Esophagus muscularis mucosa (tissue), 4 donors: Measurements from ENCODE around the gene SLC2A1. TPM values are rescaled to one million over a fixed set of nuclear protein-coding genes. Genes with fewer than 3 reads are reported as not detected.

Experiments
- DNase-seq: peaks from one replicate; pipeline ENCODE4 v3.0.0-alpha.2; 2017; ENCODE audit errors: extremely low spot score
- H3K27ac ChIP-seq, 4 donors: fragments of 200-600 bp; sonication (generic); replicated peaks in 1 of 4; 1 replicate in 3 of 4; 2 replicates in 1 of 4; pipeline ENCODE4 v1.5.1; 2016 to 2019; ENCODE audit warnings: mild to moderate bottlenecking in 1 of 4
- H3K27me3 ChIP-seq, 4 donors: fragments of 200-600 bp; sonication (generic); one replicate each; pipeline versions ENCODE4 v1.5.1 to v1.6.0; 2016 to 2019
- H3K36me3 ChIP-seq, 4 donors: fragments of 200-600 bp; sonication (generic); one replicate each; pipeline ENCODE4 v1.5.1; 2016 to 2019
- H3K4me1 ChIP-seq, 4 donors: fragments of 200-600 bp; sonication (generic); one replicate each; pipeline ENCODE4 v1.5.1; 2016 to 2019
- H3K4me3 ChIP-seq, 4 donors: fragments of 200-600 bp; sonication (generic); 1 replicate in 2 of 4; 2 replicates in 2 of 4; pipeline ENCODE4 v1.5.1; 2016 to 2019; ENCODE audit warnings: mild to moderate bottlenecking in 4 of 4, moderate library complexity in 1 of 4
- H3K9me3 ChIP-seq, 4 donors: fragments of 200-600 bp; sonication (generic); 1 replicate in 3 of 4; 2 replicates in 1 of 4; pipeline ENCODE4 v1.5.1; 2016 to 2019
- CTCF ChIP-seq, 3 experiments: fragments of 200-600 bp in 2 of 3; fragments of 450-650 bp in 1 of 3; sonication (generic) in 2 of 3; IDR thresholded peaks; one replicate each; pipeline ENCODE4 v1.5.1; 2017 to 2019; ENCODE audit warnings: antibody characterized with exemption in 3 of 3, mild to moderate bottlenecking in 2 of 3, moderate library complexity in 1 of 3
- EP300 ChIP-seq: sonication (generic); formaldehyde crosslinking; IDR thresholded peaks from one replicate; pipeline ENCODE4 v1.6.1; 2017; ENCODE audit warnings: antibody characterized with exemption
- POLR2A ChIP-seq: fragments of 450-650 bp; IDR thresholded peaks from one replicate; pipeline ENCODE4 v1.6.1; 2017; ENCODE audit warnings: antibody characterized with exemption, moderate library complexity, mild to moderate bottlenecking, low read depth
- POLR2AphosphoS5 ChIP-seq, 2 donors: sonication (generic); formaldehyde crosslinking; IDR thresholded peaks; one replicate each; pipeline ENCODE4 v1.6.1; 2017; ENCODE audit warnings: antibody characterized with exemption in 2 of 2
- WGBS: methylation state at CpG from one replicate; pipeline ENCODE4 v1.1.5; 2018; 5-methylcytosine and 5-hydroxymethylcytosine counted together
- intact Hi-C: fragments of 100-400 bp; cut with DNase I; formaldehyde crosslinking; loops from one replicate; pipeline ENCODE4 v1.15.1; 2023
- total RNA-seq, 4 donors: library from RNA; depleted of rRNA; stranded (reverse); fragments of >200 nt; gene quantifications; one replicate each; pipeline versions ENCODE4 v1.1.0 to v1.2.1, GENCODE V29; 2016

Gene SLC2A1
- total RNA-seq, 4 donors from 2014 or later = 17.4 to 63.6 (median 31.8) TPM

- H3K9me3 ChIP-seq = no peaks in the 10 kb centered on the region
- 90% methylated on average over 4 of the region's 4 CpGs for WGBS
- TF ChIP-seq CTCF (IDR thresholded peaks at IDR 0.05) (no peak), POLR2AphosphoS5 (IDR thresholded peaks at IDR 0.05) (no peak), POLR2A (no peak), EP300 (no peak)
- DNase-seq = no peak
- H3K36me3 ChIP-seq = peaks cover 0 to 15% (median 2%) of the 10 kb centered on the region in 4 donors
- H3K27ac ChIP-seq = peak overlapping the region in 3 of 4 donors; percentile 39 to 70 (median 70)
- H3K4me3 ChIP-seq = no peak overlapping the region
- intact Hi-C loops = no loop called here
- peaks cover 56 to 77% (median 71%) of the 10 kb centered on the region in 4 donors for H3K4me1 ChIP-seq
- H3K27me3 ChIP-seq = no peaks in the 10 kb centered on the region
These were observed 11.6 kb downstream of the SLC2A1 start for GRCh38 chr1:42947117-42947516.

- 84% methylated on average over 8 of the region's 10 CpGs for WGBS
- Histone ChIP-seq H3K4me3 (no peak overlapping the region), H3K4me1 (peaks cover 63 to 85% (median 79%) of the 10 kb centered on the region in 4 donors), H3K9me3 (no peaks in the 10 kb centered on the region), H3K36me3 (peaks cover 0 to 18% (median 2%) of the 10 kb centered on the region in 4 donors), H3K27me3 (no peaks in the 10 kb centered on the region), H3K27ac (peak overlapping the region in 3 of 4 donors; percentile 39 to 70 (median 70))
- TF ChIP-seq POLR2AphosphoS5 (IDR thresholded peaks at IDR 0.05) = no peak
- TF ChIP-seq CTCF (IDR thresholded peaks at IDR 0.05) = no peak
- no peak for TF ChIP-seq EP300
- no peak for TF ChIP-seq POLR2A
- intact Hi-C loops = no loop called here
- no peak for DNase-seq
These were observed 12.4 kb downstream of the SLC2A1 start for GRCh38 chr1:42946120-42946898.

- no peaks in the 10 kb centered on the region for H3K27me3 ChIP-seq
- DNase-seq = no peak
- TF ChIP-seq POLR2AphosphoS5 (IDR thresholded peaks at IDR 0.05) = no peak
- no peak for TF ChIP-seq EP300
- H3K4me3 ChIP-seq = no peak overlapping the region
- H3K36me3 ChIP-seq = peaks cover 0 to 18% (median 2%) of the 10 kb centered on the region in 4 donors
- H3K9me3 ChIP-seq = no peaks in the 10 kb centered on the region
- peak overlapping the region; percentile 66 to 70 (median 69) for H3K27ac ChIP-seq
- intact Hi-C loops = no loop called here
- WGBS = 60% methylated on average over 6 of the region's 6 CpGs
- peaks cover 74 to 92% (median 89%) of the 10 kb centered on the region in 4 donors for H3K4me1 ChIP-seq
These were observed 13.5 kb downstream of the SLC2A1 start for GRCh38 chr1:42945164-42945563.

- WGBS = 42% methylated on average over 6 of the region's 9 CpGs
- Histone ChIP-seq H3K27me3 (no peaks in the 10 kb centered on the region), H3K4me3 (no peak overlapping the region), H3K36me3 (peaks cover 0 to 18% (median 2%) of the 10 kb centered on the region in 4 donors), H3K4me1 (peaks cover 74 to 89% (median 85%) of the 10 kb centered on the region in 4 donors), H3K9me3 (no peaks in the 10 kb centered on the region), H3K27ac (peak overlapping the region; percentile 66 to 70 (median 69))
- no peak for DNase-seq
- intact Hi-C loops = no loop called here
- TF ChIP-seq POLR2AphosphoS5 (IDR thresholded peaks at IDR 0.05) = peak in 1 of 2 donors; percentile 8
- TF ChIP-seq EP300 = no peak
These were observed 14.3 kb downstream of the SLC2A1 start for GRCh38 chr1:42944246-42944928.

GRCh38 chr1:42943728-42944127, 14.9 kb downstream of the SLC2A1 start:
- Histone ChIP-seq H3K27me3 (no peaks in the 10 kb centered on the region), H3K27ac (peak overlapping the region; percentile 66 to 70 (median 69)), H3K4me1 (peaks cover 67 to 87% (median 81%) of the 10 kb centered on the region in 4 donors), H3K9me3 (no peaks in the 10 kb centered on the region), H3K36me3 (peaks cover 0 to 21% (median 4%) of the 10 kb centered on the region in 4 donors), H3K4me3 (no peak overlapping the region)
- TF ChIP-seq EP300 = no peak
- no peak for TF ChIP-seq CTCF (IDR thresholded peaks at IDR 0.05)
- TF ChIP-seq POLR2A = no peak
- no peak for DNase-seq
- 93% methylated on average over 6 of the region's 6 CpGs for WGBS
- intact Hi-C loops = no loop called here
